C4-2B (cell line): ENCODE data around the gene ADAMTS6.

ENCODE experiments used
- H3K27ac ChIP-seq: fragments of 450-650 bp; 2 replicates; pipeline ENCODE4 v1.5.1; 2017
- ZFX ChIP-seq: fragments of 450-650 bp; IDR thresholded peaks from 2 replicates; pipeline ENCODE4 v1.6.1; 2017
- TF ChIP-seq, protein P1 (sequence below): fragments of 450-650 bp; conservative IDR thresholded peaks from 2 replicates; pipeline ENCODE4 v1.5.1; 2017; ENCODE audit warnings: mild to moderate bottlenecking

The ADAMTS6 gene

DNA sequence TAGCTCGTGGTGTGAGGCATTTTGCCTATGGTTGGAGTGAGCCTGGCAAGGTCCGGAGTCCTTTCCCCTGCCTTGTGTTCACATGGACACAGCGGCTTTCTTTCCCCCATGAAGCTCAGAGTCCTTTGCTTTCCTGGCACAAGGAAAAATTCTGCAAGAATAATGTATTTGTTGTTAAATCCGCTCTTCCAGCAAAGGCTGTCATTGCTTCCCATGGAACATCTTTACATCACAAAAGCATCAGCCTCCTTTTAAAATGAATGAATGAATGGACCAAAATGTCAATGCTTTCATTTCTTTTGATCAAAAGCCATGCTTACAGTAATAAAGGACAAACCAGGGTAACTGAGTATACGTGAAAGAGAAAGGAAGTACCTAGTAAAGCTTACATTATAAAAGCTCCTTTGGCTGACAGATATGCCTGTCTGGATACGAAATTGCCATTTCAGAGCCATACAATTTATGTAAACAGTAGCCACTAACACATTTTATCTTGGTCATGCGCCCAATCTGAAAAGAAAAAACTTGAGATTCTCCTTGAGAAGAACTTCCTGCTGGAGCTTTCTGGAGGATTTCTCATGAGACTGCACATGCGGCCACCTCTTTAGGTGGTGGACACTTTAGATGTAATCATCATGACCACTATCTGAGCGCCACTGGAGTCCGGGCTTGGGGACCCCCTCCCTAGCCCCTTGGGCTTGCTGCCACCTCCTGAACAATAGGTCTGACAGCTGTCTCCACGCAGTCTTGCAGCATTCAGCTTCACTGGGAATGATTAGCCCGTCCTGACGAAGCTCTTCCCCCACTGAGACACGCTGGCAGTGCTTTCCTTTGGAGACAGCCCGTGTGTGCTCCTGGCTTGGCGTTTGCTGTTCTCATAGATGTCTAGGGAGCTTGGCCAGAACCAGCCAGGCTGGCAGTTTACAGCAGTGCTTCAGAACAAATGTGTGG, 355.9 kb downstream of the ADAMTS6 start:
- TF ChIP-seq ZFX, result no peak
- TF ChIP-seq, protein P1, sequence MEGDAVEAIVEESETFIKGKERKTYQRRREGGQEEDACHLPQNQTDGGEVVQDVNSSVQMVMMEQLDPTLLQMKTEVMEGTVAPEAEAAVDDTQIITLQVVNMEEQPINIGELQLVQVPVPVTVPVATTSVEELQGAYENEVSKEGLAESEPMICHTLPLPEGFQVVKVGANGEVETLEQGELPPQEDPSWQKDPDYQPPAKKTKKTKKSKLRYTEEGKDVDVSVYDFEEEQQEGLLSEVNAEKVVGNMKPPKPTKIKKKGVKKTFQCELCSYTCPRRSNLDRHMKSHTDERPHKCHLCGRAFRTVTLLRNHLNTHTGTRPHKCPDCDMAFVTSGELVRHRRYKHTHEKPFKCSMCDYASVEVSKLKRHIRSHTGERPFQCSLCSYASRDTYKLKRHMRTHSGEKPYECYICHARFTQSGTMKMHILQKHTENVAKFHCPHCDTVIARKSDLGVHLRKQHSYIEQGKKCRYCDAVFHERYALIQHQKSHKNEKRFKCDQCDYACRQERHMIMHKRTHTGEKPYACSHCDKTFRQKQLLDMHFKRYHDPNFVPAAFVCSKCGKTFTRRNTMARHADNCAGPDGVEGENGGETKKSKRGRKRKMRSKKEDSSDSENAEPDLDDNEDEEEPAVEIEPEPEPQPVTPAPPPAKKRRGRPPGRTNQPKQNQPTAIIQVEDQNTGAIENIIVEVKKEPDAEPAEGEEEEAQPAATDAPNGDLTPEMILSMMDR, result no peak
- no peak overlapping the region for H3K27ac ChIP-seq

DNA sequence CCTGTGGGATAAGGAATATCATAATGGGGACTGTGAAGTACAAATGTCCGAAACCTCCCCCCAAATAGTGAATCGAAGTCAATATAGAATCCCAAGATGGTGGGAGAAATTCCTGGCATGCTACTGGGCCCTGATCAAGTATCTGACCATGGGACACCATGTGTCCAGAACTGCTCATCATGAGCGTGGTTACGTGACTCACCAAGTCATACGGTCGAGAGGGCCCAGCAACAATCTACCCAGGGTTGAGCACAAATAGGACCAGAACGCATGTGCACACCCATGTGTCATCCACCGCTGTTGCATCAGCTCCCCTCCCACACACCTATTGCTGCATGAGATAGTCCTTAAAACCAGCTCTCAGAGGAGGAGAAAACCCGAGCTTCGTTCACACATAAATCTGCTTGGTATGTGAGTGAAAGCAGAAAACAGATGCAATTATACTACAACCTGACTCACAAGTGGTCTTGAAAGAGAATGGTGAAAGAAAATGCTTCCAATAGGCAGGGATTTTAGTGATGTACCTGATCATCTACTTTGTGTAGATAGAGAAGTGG, 359.8 kb downstream of the ADAMTS6 start:
- TF ChIP-seq, protein P1, result no peak
- TF ChIP-seq ZFX, result no peak
- H3K27ac ChIP-seq, result no peak overlapping the region

DNA sequence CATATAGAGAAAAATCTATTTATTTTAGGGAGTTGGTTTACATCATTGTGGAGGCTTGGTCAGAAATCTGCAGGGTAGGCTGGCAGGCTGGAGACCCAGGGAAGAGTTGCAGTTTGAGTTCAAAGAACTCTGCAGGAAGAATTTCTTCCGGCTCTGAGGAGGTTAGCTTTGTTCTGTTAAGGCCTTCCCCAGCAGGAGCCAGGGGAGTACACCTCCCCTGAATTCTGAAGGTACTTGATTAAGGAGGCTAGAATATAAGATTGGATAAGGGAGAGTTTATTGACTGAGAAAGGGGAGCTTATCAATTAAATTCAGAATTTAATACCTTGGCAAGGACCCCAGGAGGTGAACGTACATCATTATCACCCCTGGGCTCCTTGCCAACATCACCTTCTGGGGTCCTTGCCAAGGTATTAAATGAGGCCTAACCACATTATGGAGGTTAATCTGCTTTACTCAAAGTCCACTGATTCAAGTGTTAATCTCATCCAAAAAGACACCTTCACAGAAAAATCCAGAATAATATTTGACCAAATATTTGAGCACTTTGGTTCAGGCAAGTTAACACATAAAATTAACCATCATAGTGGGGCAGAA, 361.3 kb downstream of the ADAMTS6 start:
- no peak overlapping the region for H3K27ac ChIP-seq
- TF ChIP-seq ZFX, result no peak
- TF ChIP-seq, protein P1, result no peak

DNA sequence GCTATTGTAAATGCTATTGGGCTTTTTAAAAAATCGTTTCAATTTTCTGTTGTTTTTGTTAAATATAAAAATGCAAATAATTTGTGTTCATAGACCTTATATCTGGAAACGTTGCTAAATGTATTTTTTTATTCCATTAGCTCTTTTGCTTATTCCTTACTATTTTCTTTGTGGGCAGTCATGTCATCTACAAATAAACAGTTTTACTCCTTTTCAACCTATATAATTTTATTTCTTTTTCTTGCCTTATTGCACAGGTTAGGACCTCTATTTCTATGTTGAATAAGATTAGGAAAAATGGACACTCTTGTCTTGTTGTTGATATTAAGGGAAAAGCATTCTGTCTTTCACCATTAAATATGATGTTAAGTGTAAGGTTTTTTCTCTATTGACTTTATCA, 364.2 kb downstream of the ADAMTS6 start:
- TF ChIP-seq, protein P1, result no peak
- TF ChIP-seq ZFX, result no peak
- H3K27ac ChIP-seq, result no peak overlapping the region

DNA sequence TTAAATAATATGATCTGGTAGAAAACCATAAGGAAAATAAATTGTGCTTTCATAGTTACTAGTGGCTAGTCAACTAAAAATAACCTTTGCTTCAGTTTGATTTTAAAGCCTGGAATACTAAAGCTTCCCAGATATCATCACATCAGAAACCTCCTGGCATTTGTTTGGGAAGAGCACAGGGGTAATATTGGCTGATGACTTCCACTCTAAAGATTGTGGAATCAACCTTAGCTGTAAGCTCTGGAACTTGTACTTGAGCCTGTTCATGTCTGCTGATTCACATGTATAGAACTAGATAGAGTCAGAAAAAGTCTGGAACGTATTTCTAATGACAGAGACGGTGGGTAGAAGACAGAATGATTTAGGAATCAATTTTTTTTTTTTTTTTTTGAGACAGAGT, 367.9 kb downstream of the ADAMTS6 start:
- TF ChIP-seq ZFX, result no peak
- TF ChIP-seq, protein P1, result no peak
- no peak overlapping the region for H3K27ac ChIP-seq

DNA sequence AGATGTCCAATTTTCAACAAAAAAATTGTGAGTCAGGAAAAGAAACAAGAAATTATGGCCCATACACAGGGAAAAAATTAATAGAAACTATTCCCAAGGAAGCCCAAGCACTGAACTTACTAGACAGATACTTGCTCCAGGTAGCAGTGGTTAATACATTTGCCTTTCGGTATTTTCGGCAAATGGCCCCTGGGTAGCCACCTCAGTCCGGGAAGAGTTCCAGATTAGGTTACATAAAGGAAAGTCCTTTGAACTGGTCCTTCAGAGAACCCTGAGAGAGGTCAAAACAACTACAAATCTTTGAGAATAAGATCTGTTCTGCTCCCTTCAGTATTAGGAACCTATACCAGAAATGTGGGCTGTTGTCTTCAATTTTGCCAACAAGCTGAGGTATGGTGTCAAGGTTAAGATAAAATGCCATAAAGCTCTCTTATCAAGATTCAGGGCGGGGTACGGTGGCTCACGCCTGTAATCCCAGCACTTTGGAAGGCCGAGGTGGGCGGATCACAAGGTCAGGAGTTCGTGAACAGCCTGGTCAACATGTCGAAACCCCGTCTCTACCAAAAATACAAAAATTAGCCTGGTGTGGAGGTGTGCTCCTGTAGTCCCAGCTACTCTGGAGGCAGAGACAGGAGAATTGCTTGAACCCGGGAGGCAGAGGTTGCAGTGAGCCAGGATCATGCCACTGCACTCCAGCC, 369.6 kb downstream of the ADAMTS6 start:
- TF ChIP-seq, protein P1, result no peak
- no peak for TF ChIP-seq ZFX
- H3K27ac ChIP-seq, result no peak overlapping the region
